Mesenteric fat pad (tissue), 1 donor: ENCODE results near the gene RASGRP3. TPM values are rescaled to one million over a fixed set of nuclear protein-coding genes. Genes with fewer than 3 reads are reported as not detected.

Source experiments
- total RNA-seq: library from RNA; stranded (reverse); fragmentation: NEBNext Ultra II Directional; extraction: Animal tissue kit (Norgen Biotek cat#: 25700); gene quantifications from one replicate; pipeline ENCODE4 v1.2.1, GENCODE V29; 2021
- donor health status: DM: yes; HTN: yes; CAD: no.

RASGRP3 gene
- total RNA-seq, 1 donor from 2014 or later = 16.1 TPM

Other genes starting within 250 kb of the RASGRP3 start
- gene FAM98A, start 122.7 kb downstream of the RASGRP3 start, total RNA-seq = 72.2 TPM